Measurements from ENCODE around the gene MAP2K3.
"Not testable (repeated sequence)": the region's sequence is repeated elsewhere in the genome, so short reads cannot be mapped to it uniquely, and the experiment has no call there.

The MAP2K3 gene

DNA sequence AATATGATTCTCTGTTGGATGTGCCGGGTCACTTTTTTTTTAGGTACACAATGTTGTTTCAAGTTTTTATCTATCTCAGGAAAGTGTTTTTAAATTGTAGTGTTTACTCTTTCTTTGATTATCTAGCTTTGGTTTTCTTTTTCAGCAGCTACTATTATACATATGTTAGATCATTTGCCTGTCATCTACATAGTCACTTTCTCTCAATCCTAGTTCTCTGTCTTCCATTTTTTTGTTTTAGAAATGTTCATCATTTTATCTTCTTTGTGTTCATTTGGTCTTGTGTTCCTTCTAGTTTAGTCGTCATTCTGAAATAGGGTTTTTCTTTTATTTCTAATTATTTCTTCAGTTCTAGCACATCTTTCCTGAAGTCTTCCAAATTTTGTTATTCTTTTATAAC is 44.3 kb downstream of the MAP2K3 start:
- DNase-seq (ENCODE audit: low spot score), result not testable (repeated sequence)

DNA sequence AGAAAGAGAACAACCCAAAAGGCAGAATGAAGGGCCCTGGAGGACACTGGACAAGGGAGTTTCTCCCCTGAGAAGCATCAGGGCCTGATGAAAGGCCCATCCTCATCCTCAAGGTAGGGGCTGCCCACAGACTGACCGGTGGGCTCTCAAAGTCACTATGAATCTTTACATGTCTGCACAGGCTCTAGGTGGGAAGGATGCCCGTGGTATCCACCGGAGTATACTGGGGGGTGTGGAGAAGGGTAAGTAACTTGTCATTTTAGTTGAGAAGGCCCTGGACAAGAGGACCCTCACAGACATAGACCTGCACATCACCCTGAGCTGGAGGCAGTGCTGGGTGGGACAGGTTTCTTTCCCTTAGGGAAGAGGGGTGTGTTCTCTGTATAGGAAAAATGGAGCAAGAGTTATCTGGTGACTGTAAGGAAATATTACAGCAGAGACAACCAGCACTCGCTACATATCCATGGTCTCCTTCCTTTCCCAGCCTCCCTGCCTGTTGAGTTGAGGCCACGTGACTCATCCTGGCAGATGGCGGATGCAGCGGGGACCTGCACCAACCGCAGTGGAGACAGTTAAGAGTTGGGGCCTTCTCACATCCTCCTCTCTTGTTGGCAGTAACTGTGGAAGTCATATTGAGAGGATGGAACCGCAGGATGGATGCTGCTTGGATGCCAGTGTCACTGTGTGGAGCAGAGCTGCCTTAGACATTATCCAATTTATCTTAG is 46.1 kb downstream of the MAP2K3 start:
- DNase-seq (ENCODE audit: low spot score), result no peak

DNA sequence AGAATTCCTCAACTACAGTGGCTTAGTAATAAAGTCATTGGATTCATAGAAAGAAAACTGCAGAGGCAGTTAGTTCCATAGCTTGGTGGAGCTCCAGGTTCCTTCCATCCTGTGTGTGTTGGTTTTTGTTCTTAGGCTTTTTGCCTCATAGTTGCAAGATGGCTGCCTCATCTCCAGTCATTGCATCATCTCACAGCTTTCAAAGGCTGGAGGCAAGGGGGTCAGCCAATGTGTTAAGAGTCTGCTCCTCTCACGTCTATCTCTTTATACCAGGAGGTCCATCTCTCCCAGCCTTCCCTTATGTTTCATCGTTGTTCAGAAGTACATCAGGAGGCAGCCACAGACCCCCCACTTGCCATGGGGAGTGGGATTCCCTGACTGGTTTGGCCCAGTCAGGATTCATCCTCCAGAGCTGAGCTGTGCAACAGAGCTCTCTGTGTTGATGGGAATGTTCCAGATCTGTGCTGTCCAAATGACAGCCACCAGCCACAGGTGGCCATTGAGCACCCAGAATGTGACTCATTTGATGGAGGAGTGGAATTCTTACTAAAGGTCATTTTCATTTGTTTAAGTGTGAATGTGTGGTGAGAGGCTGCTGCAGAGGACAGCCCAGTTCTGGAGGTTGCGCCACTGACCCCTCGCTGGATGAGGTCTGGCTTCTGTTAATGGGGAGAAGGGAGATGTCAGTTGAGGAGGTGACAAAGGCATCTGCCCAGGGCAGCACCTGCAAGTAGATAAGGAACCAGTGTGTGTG is 52.2 kb downstream of the MAP2K3 start:
- DNase-seq (ENCODE audit: low spot score), result not testable (repeated sequence)

DNA sequence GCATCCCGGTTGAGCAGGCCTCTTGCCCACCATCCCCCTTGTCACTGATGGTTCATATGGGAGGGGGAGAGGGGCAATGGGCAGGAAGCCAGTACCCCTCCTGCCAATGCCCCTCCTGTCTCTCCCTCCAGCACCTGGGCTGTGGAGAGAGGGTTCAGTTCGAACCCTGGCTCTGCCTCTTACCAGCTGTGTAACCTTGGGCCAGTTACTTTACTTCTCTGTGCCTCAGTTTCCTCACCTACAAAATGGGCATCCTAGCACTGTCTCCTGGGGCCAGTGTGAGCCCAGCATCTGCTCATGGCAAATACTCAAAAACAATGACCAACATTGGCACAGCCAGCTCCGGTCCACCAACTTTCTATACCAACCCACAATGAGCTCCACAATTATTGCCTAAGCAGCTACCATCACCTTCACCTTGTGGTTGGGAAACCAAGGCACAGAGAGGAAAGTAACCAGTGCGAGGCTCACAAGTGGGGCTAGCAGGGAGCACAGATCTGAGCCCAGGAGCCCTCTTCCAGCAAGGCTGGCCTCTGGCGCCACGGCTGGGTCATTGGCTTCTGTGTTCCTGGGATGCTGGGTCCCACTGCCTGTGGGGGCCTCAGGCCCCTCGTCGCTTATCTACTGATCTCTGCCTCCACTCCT is 53.6 kb downstream of the MAP2K3 start:
- not testable (repeated sequence) for DNase-seq (ENCODE audit: low spot score)

DNA sequence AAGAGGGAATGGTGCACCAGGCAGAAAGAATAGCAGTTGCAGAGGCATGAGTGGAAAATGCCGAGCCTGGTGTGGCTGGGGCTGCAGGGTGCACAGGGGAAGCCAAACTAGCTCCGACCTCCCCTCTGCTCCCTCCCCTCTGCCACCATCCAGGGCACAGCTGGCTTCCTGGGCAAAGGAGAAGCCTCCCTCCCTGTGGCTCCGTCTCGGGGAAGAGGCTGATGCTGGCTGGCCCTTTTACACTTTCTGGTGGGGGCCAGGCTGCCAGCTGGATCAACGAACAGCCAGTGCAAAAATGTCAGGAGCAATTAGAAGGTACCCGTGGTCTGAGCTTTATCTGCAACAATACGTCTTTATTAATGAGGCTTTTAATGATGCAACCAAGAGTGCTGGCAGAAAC is 54.5 kb downstream of the MAP2K3 start:
- no peak for DNase-seq (ENCODE audit: low spot score)

DNA sequence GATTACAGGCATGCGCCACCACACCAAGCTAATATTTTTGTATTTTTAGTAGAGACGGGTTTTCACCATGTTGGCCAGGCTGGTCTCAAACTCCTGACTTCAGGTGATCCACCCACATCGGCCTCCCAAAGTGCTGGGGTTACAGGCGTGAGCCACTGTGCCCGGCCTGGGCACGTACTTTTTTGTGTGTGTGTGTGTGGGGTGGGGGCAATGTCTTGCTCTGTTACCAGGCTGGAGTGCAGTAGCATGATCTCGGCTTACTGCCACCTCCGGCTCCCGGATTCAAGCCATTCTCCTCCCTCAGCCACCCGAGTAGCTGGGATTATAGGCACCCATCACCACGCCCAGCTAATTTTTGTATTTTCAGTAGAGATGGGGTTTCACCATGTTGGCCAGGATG is 55.1 kb downstream of the MAP2K3 start:
- DNase-seq (ENCODE audit: low spot score), result not testable (repeated sequence)

DNA sequence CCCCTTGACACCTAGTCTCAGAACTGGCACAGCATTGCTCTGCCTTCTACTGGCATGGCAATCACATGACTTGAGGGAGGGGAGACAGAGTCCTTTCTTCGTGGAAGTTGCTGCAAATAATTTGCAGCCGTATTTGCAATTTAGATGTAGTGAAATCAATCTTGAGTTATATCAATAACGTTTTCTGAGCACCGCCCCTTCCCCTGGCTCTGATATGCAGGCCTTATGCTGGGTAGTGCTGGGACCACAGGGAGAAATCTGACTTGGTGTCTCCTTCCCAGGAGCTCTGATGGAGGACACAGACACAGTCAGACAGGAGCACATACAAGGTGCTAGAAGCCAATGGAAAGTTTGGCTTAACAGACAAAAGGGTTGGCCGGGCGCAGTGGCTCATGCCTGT is 55.9 kb downstream of the MAP2K3 start:
- not testable (repeated sequence) for DNase-seq (ENCODE audit: low spot score)

DNA sequence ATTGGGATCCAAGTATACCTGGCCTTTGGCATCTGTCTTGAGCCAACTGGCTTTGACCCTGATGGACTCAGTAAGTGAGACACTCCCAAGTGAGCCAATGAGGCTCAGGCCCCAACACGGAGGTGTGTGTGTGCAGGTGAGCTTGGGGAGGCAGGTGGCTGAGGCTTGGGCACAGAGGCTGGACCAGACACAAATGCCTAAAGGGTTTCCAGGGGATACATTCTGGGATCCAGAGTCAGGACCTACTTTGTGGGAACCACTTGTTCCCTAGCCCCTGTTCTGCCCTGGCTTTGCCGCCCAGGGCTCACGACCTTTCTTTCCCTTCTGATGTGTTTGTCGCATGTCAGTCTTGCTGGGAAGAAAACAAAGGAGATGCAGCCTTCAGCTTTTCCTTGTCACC is 56.8 kb downstream of the MAP2K3 start:
- not testable (repeated sequence) for DNase-seq (ENCODE audit: low spot score)

DNA sequence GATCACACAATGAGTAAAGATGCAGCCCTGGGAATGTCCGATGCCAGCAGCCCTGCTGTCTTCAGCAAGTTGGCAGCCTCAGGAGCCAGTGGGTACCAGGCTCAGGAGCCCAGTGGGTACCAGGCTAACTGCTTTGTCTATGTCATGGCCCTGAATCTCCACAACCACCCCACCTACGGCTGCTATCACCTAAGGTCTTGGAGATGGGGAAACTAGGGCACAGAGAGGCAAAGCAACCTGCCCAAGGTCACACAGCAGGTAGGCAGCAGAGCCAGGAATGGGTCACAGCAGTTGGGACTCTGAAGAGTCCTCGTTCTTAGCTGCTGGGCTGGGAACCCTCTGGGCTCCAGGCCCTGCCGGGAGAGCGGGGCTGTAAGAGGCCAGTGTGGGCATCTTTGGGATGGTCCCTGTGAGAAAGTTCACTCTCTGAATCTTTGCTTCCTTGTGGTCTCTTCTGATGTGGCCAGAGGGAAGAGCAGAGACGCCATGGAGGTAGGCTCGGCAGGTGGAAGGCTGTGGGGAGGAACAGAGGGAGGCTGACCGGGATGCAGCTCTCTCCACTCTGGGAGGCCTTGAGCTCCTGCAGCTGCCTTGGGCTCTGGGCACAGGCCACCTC is 57.5 kb downstream of the MAP2K3 start:
- DNase-seq (ENCODE audit: low spot score), result not testable (repeated sequence)

DNA sequence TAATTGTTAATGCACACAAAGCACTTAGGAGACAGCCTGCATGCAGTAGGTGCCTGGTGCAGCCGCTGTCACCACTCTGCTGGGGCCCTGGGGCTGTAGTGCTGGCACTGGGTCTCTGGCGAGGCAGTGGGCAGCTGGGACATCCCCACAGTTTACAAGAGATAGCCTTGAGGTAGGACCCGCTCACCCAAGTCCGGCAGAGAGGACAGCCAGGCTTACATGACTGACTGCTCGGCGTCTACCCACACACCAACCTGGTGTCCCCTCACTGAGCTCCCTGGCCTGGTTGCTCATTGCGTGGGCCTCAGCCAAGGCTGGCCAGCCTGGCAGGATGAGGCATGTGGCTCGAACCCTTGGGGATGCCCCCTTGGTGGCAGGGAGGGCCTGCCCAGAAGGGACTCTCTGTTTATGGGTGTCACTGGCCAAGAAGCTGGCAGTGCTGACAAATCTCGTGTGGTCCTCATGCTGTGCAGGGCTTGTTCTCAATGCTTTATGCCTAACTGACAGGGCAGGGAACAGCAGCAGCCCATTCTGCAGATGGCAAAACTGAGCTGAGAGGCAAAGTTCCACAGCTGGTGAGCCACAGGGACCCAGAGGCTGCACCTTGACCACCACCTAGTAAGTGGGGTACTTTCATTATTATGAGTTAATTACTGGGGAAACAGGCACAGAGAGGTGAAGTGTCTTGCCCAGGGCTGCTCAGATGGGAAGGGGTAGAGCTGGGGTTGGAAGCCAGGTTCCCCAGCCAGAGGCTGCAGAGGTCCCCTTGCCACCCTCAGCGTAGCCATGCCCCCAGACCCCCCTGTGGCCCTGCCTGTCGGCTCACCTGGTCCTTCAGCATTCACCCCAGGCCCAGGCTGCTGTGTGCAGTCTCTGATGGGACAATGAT is 58.8 kb downstream of the MAP2K3 start:
- DNase-seq (ENCODE audit: low spot score), result not testable (repeated sequence)

DNA sequence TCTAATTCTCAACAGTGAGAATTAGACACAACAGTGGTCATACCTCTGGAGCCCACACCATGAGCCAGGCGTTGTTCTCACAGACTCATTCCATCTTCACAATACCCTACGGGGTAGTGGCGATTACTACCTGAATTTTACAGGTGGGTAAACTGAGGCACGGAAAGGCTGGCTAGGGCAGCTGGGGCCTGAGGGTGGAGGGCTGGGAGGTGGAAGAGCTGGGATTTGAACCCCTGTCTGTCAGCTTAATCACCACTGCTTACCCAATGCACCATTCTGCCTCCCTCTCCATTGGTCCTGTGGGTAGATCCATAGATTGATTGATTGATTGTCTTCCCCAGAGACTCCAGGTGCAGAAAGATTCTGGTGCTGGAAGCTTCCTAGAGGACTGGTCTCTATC is 60.3 kb downstream of the MAP2K3 start:
- DNase-seq (ENCODE audit: low spot score), result not testable (repeated sequence)

DNA sequence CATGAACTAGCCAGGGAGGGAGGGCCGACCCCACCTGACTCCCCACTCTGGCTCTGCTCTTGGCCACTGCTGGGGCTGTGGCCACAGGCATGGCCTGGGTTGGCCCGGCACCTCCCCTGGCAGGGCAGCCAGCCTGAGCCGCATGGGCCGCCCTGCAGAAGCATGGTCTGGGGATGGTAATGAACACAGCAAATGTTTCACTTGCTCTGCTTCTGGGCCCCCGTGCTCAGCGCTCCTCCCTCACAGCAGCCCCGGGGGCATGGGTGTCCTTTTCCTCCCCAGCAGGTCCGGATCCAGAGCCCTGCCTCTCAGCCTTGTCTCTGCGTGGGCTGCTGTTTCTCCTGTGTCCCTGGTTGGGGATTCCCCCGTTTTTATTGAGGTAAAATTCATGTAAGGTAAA is 60.7 kb downstream of the MAP2K3 start:
- DNase-seq (ENCODE audit: low spot score), result no peak

DNA sequence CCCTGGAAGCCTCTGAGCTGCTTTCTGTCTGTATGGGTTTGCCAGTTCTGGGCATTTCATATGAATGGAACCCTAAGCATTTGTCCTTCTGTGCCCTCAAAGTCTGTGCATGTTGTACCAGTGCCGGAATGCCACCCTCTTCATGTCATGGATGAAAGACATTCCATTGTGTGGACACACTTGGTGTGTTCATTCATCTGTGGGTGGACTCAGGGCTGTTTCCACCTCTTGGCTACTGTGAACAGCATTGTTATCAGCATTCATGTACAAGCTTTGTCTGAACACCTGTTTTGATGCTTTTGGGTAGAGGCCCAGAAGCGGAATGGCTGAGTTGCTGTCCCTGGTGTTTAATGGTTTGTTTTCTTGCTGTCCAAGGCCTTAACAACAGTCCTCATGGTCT is 61.6 kb downstream of the MAP2K3 start:
- DNase-seq (ENCODE audit: low spot score), result not testable (repeated sequence)

DNA sequence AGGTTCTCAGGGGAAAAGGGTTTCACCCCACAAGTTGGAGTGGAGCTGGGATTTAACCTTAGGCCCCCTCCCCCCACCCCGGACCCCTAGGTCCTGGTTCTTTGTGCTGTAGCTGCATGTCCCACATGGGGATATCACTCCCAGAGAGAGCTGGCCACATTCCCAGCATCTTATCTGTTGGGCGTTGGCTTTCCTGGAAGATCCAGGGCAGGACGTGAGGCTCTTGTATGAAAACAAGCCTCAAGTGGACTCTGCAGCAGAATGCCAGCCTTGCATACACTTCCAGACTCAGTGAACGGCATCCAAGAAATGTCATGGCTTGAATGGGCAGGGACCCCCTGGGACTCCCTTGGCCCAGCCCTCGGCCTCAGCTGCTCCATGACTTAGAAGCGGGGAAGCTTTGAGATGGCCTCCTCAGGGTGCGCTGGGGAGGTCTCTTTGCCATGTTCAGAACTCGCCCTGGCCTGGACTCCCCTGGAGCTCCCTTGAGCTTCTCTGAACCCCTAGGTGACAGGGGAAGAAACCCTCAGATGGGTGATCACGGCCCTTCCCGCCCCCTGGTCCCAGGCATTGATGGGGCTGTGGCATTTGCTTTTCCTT is 62.2 kb downstream of the MAP2K3 start:
- not testable (repeated sequence) for DNase-seq (ENCODE audit: low spot score)

DNA sequence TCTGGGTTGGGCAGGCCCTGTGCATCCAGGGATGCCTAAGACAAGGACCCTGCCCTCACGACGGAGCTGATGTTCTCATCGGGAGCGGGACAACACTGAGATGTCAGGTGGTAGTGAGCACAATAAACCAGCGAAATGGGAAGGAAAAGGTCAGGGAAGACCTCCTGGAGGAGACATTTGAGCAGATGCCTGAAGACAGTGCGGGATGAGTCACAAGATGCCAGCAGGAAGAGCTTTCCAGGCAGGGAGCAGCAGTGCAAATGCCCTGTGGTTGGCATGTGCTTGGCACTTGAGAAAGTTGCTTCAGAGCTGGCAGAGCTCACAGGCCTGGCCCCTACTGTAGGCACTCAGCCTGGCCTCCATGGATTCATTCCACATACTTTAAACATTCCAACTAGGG is 63.1 kb downstream of the MAP2K3 start:
- DNase-seq (ENCODE audit: low spot score), result not testable (repeated sequence)

DNA sequence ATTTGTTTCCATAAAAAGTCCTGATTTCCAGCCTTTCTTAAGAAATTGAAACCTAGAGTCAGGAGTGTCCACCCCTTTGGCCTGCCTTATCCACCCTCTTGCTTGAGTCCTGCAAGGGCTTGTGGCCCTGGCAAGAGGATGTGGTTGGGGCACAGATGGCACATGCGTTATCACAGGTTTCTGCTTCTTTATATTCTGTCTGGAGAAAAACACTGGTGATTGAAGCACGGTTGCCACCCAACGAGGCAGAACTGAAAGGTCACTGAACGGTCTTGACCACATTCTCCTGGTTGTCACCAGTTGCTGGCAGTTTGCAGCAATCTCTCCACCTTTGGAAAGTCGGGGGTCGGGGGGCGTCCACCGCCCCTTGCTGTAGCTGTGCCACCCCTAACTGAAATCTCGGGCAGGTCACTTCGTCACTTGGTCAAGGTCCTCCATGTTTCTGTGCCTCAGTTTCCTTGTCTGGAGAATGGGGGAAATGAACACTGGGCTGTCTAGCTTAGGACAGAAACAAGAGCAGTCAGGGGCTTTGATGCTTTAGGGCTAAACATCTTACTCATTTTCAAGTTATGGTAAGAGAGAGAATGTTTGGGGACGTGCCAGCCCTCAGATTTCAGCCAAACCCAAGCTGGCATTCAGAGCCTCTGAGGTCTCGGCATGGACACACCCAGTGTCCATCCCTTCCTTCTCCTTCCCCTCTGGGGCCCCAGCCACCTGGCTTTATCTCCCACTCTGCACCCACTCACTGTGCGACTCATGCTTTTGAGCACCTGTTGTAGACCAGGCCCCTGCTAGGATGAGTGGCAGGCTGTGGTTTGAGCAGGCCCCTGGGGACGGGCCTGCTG is 63.8 kb downstream of the MAP2K3 start:
- not testable (repeated sequence) for DNase-seq (ENCODE audit: low spot score)

DNA sequence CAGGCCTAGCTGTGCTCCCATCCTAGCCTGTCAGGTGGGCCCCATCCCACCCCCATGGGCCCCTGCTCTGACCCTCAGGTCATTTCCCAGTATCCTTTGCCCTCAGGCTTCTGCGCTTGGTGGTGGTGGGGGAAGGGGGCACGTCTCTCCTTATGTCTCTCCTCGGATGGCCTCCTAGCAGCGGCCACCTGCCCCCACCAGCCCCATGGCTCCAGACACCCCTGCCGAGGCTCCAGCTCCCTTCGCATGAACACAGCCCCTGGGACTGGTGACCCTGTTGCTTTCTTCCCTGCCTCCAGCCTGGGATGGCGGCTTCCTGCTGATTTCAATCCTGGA is 64.4 kb downstream of the MAP2K3 start:
- not testable (repeated sequence) for DNase-seq (ENCODE audit: low spot score)

DNA sequence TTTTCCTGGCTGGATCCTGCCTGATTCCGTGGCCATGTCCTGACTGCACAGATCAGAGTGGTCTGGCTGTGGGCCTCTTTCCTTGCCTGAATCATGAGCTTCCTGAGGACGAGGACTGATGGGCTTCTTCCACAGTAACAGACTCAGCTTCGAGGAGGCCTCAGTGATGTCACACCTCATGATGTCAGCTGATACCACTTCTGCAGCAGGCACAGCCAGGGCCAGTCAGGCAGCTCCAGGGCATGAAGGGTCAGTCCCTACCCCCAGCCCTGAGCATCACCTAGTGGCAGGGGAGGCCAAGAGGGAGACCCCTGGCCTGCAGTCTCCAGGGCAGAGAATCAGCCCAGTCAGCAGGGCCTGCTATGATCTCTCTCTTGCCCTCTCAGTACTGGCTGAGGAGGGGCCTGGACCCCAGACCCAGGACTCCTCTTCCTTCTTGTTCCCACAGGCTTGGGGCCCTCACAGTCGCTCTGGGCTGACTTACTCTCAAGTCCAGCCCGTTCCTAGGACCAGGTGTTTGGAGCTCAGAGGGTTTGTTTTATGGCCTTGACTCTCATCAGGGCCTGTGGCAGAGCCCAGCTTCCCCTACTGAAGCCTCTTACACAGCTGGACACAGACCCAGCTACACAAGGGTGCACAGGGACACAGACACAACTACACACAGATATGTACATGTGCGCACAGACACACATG is 65.0 kb downstream of the MAP2K3 start:
- DNase-seq (ENCODE audit: low spot score), result not testable (repeated sequence)

DNA sequence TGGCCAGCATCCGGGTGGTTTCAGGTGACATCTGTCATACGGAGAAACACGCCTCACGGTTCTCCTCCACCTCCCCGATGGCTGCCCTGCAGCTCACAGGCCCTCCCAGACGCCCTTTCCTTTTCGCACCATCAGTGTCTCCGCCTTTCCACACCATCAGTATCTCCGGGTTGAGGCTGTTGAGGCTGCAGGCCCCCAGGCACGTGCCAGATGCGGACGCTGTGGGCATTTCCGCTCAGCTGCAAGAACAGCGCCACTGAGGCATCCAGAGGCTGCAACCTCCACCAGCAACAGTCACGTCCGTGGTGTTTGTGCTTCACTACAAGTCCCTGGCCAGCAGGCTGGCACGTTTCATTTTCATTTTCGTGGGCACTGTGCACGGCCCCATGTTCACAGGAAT is 66.0 kb downstream of the MAP2K3 start:
- not testable (repeated sequence) for DNase-seq (ENCODE audit: low spot score)

Data from iPS-NIHi11 (cell line).